Keratinocyte (primary cell): ENCODE measurements around the gene CCDC12. TPM values are rescaled to one million over a fixed set of nuclear protein-coding genes. Genes with fewer than 3 reads are reported as not detected.

Experiments
- DNase-seq: peaks from one replicate; pipeline ENCODE4 v3.0.0-alpha.2; 2011; ENCODE audit warnings: low read depth, missing footprints, low spot score
- FAIRE-seq: peaks from 2 replicates; lab custom pipeline; 2011; peaks lifted over from hg19 to GRCh38; lab: Jason Lieb, UNC
- H2AFZ ChIP-seq: 2 replicates; pipeline ENCODE4 v1.6.0; 2012; ENCODE audit warnings: low read length, control low read depth, inconsistent platforms; ENCODE audit not compliant: control insufficient read depth
- H3K27ac ChIP-seq: 2 replicates; pipeline ENCODE4 v1.5.1; 2011; ENCODE audit warnings: low read length; ENCODE audit not compliant: control insufficient read depth, insufficient read depth
- H3K27me3 ChIP-seq: 3 replicates; pipeline ENCODE4 v1.6.0; 2011; ENCODE audit warnings: low read length; ENCODE audit not compliant: control insufficient read depth, insufficient read depth; ENCODE audit errors: extremely low read depth
- H3K36me3 ChIP-seq, 2 experiments: 2 replicates in 1 of 2; 3 replicates in 1 of 2; pipeline ENCODE4 v1.5.1; 2011; ENCODE audit warnings: low read length in 2 of 2, mild to moderate bottlenecking in 1 of 2; ENCODE audit not compliant: control insufficient read depth in 2 of 2, insufficient read depth in 2 of 2; ENCODE audit errors: extremely low read depth in 1 of 2
- H3K4me1 ChIP-seq: 3 replicates; pipeline ENCODE4 v1.5.1; 2011; ENCODE audit warnings: low read length; ENCODE audit not compliant: control insufficient read depth, insufficient read depth; ENCODE audit errors: extremely low read depth
- H3K4me2 ChIP-seq: 3 replicates; pipeline ENCODE4 v1.6.0; 2011; ENCODE audit warnings: low read depth, low read length; ENCODE audit not compliant: control insufficient read depth, insufficient read depth; ENCODE audit errors: extremely low read depth
- H3K4me3 ChIP-seq, 3 experiments: fragments of 200-600 bp in 1 of 3; sonication (generic) in 1 of 3; 2 replicates in 2 of 3; 3 replicates in 1 of 3; pipeline ENCODE4 v1.5.1; 2011 to 2016; ENCODE audit warnings: low read length in 3 of 3, mild to moderate bottlenecking in 3 of 3, control low read depth in 2 of 3, inconsistent platforms in 1 of 3, low read depth in 1 of 3, mixed read lengths in 1 of 3, mixed run types in 1 of 3, moderate library complexity in 1 of 3; ENCODE audit not compliant: control insufficient read depth in 2 of 3, insufficient read depth in 2 of 3; ENCODE audit errors: extremely low read depth in 1 of 3
- H3K79me2 ChIP-seq: 2 replicates; pipeline ENCODE4 v1.6.0; 2012; ENCODE audit warnings: low read length; ENCODE audit not compliant: control insufficient read depth, insufficient read depth
- H3K9ac ChIP-seq: 3 replicates; pipeline ENCODE4 v1.6.0; 2011; ENCODE audit warnings: low read length; ENCODE audit not compliant: control insufficient read depth, insufficient read depth; ENCODE audit errors: extremely low read depth
- H3K9me1 ChIP-seq: 3 replicates; pipeline ENCODE4 v1.6.0; 2011; ENCODE audit warnings: low read length; ENCODE audit not compliant: control insufficient read depth, insufficient read depth; ENCODE audit errors: extremely low read depth
- H3K9me3 ChIP-seq: 2 replicates; pipeline ENCODE4 v1.5.1; 2012; ENCODE audit warnings: low read depth, low read length; ENCODE audit not compliant: control insufficient read depth
- H4K20me1 ChIP-seq: 3 replicates; pipeline ENCODE4 v1.6.0; 2011; ENCODE audit warnings: low read length; ENCODE audit not compliant: control insufficient read depth, insufficient read depth; ENCODE audit errors: extremely low read depth
- CTCF ChIP-seq, 3 experiments: IDR thresholded peaks in 1 of 3; conservative IDR thresholded peaks in 1 of 3; optimal IDR thresholded peaks in 1 of 3; 2 replicates in 2 of 3; 3 replicates in 1 of 3; pipeline versions ENCODE3 to v1.5.1; 2011; ENCODE audit warnings: low read length in 3 of 3, mild to moderate bottlenecking in 3 of 3, moderate library complexity in 2 of 3, control low read depth in 1 of 3, inconsistent platforms in 1 of 3; ENCODE audit not compliant: insufficient read depth in 2 of 3; ENCODE audit errors: extremely low read depth in 1 of 3
- EZH2 ChIP-seq: IDR thresholded peaks from one replicate; pipeline ENCODE4 v1.6.1; 2012; ENCODE audit warnings: inconsistent platforms, mild to moderate bottlenecking, low read length, moderate library complexity
- dilution Hi-C: fragments of 300-500 bp; cut with MboI; formaldehyde crosslinking; loops from one replicate; pipeline ENCODE4 v1.7.0; 2020; ENCODE audit warnings: low sequenced_read_pairs; ENCODE audit not compliant: extremely low pct_ligation_motif_present
- polyA plus RNA-seq, 5 experiments: library from polyadenylated mRNA; depleted of rRNA in 3 of 5; stranded (reverse) in 3 of 5; stranded (forward) in 1 of 5; unstranded in 1 of 5; fragments of >200 nt; gene quantifications; 1 replicate in 1 of 5; 2 replicates in 3 of 5; 3 replicates in 1 of 5; pipeline versions ENCODE4 v1.2.1 to v1.2.3, GENCODE V29; 2011 to 2012; ENCODE audit warnings: missing spikeins in 2 of 5, low read depth in 1 of 5, low replicate concordance in 1 of 5

The CCDC12 gene
- polyA plus RNA-seq, 1 donor (not counting 4 experiments of a cell fraction or from before 2014, with no cell fraction given): 27.5 TPM

- peaks cover 4% of the 10 kb centered on the region for H3K9me1 ChIP-seq
- FAIRE-seq: no peak
- peaks cover 68% of the 10 kb centered on the region for H3K79me2 ChIP-seq
- no peaks in the 10 kb centered on the region for H3K27me3 ChIP-seq
- DNase-seq: no peak
- no peak overlapping the region for H2AFZ ChIP-seq
- H3K9ac ChIP-seq: no peak overlapping the region
- H3K36me3 ChIP-seq: peaks cover 17 to 31% of the 10 kb centered on the region in 2 experiments
- no peak for TF ChIP-seq CTCF (optimal IDR thresholded peaks at IDR 0.05 in 1 of 3, IDR thresholded peaks at IDR 0.05 in 1 of 3, conservative IDR thresholded peaks at IDR 0.05 in 1 of 3; ENCODE audit: extremely low read depth in 1 of 3, insufficient read depth in 2 of 3, low read length in 3 of 3)
- no peak for TF ChIP-seq EZH2
- H3K4me1 ChIP-seq: peaks cover 53% of the 10 kb centered on the region
- no peak overlapping the region for H3K27ac ChIP-seq
- H3K4me3 ChIP-seq: no peak overlapping the region
- H3K9me3 ChIP-seq: no peaks in the 10 kb centered on the region
- H3K4me2 ChIP-seq: no peak overlapping the region
- peaks cover 5% of the 10 kb centered on the region for H4K20me1 ChIP-seq
- dilution Hi-C loops: no loop called here
Observed at GRCh38 chr3:46942076-46942475, 34.5 kb downstream of the CCDC12 start.

- dilution Hi-C loops: no loop called here
- Histone ChIP-seq H4K20me1 (peaks cover 5% of the 10 kb centered on the region), H3K4me2 (no peak overlapping the region), H3K9ac (no peak overlapping the region), H3K4me1 (peaks cover 47% of the 10 kb centered on the region), H3K4me3 (no peak overlapping the region), H3K79me2 (peaks cover 59% of the 10 kb centered on the region), H3K9me3 (no peaks in the 10 kb centered on the region), H3K27me3 (no peaks in the 10 kb centered on the region), H3K9me1 (peaks cover 4% of the 10 kb centered on the region), H3K36me3 (peaks cover 21 to 42% of the 10 kb centered on the region in 2 experiments), H2AFZ (no peak overlapping the region), H3K27ac (no peak overlapping the region)
- no peak for FAIRE-seq
- no peak for DNase-seq
- no peak for TF ChIP-seq EZH2
- TF ChIP-seq CTCF (optimal IDR thresholded peaks at IDR 0.05 in 1 of 3, IDR thresholded peaks at IDR 0.05 in 1 of 3, conservative IDR thresholded peaks at IDR 0.05 in 1 of 3; ENCODE audit: extremely low read depth in 1 of 3, insufficient read depth in 2 of 3, low read length in 3 of 3): no peak
Observed at GRCh38 chr3:46939578-46940445, 36.7 kb downstream of the CCDC12 start.
